HEK293 (cell line): Measurements from ENCODE around the gene L3MBTL4.

Source experiments
- GLI2 ChIP-seq: fragments of 450-650 bp; formaldehyde crosslinking; IDR thresholded peaks from 2 replicates; pipeline ENCODE4; 2017; ENCODE audit warnings: missing biosample characterization, missing genetic modification characterization, low read depth, borderline replicate concordance
- IKZF3 ChIP-seq: fragments of 450-650 bp; IDR thresholded peaks from 2 replicates; pipeline ENCODE4 v1.5.0; 2018; ENCODE audit warnings: missing biosample characterization, mild to moderate bottlenecking, missing genetic modification characterization, moderate library complexity
- OSR2 ChIP-seq: fragments of 450-650 bp; formaldehyde crosslinking; IDR thresholded peaks from 2 replicates; pipeline ENCODE4 v1.5.1; 2016; ENCODE audit warnings: missing biosample characterization, missing genetic modification characterization
- PRDM1 ChIP-seq: fragments of 450-650 bp; formaldehyde crosslinking; IDR thresholded peaks from 2 replicates; pipeline ENCODE4; 2016; ENCODE audit warnings: missing biosample characterization, missing genetic modification characterization
- PRDM10 ChIP-seq: fragments of 450-650 bp; formaldehyde crosslinking; IDR thresholded peaks from 2 replicates; pipeline ENCODE4 v1.5.1; 2016; ENCODE audit warnings: missing biosample characterization, missing genetic modification characterization
- PRDM4 ChIP-seq: fragments of 450-650 bp; formaldehyde crosslinking; IDR thresholded peaks from 2 replicates; pipeline ENCODE4 v1.5.1; 2017; ENCODE audit warnings: missing biosample characterization, missing genetic modification characterization
- PRDM6 ChIP-seq: fragments of 450-650 bp; formaldehyde crosslinking; IDR thresholded peaks from 2 replicates; pipeline ENCODE4 v1.5.1; 2017; ENCODE audit warnings: missing biosample characterization, missing genetic modification characterization
- SCRT2 ChIP-seq: fragments of 450-650 bp; formaldehyde crosslinking; IDR thresholded peaks from 2 replicates; pipeline ENCODE4 v1.5.1; 2016; ENCODE audit warnings: missing biosample characterization, missing genetic modification characterization
- ZBTB48 ChIP-seq: fragments of 450-650 bp; formaldehyde crosslinking; IDR thresholded peaks from 2 replicates; pipeline ENCODE4 v1.5.1; 2016; ENCODE audit warnings: missing biosample characterization, missing genetic modification characterization
- ZBTB49 ChIP-seq: fragments of 450-650 bp; formaldehyde crosslinking; IDR thresholded peaks from 2 replicates; pipeline ENCODE4 v1.5.1; 2016; ENCODE audit warnings: missing biosample characterization, missing genetic modification characterization, low read depth
- ZBTB7A ChIP-seq: fragments of 450-650 bp; formaldehyde crosslinking; IDR thresholded peaks from 2 replicates; pipeline ENCODE4 v1.5.1; 2016; ENCODE audit warnings: low read depth, missing biosample characterization, missing genetic modification characterization
- ZBTB8A ChIP-seq: fragments of 450-650 bp; formaldehyde crosslinking; IDR thresholded peaks from 2 replicates; pipeline ENCODE4 v1.5.1; 2016; ENCODE audit warnings: missing biosample characterization, missing genetic modification characterization
- ZNF184 ChIP-seq: fragments of 450-650 bp; IDR thresholded peaks from 2 replicates; pipeline ENCODE4 v1.5.1; 2018; ENCODE audit warnings: missing biosample characterization, mild to moderate bottlenecking, missing genetic modification characterization
- ZNF239 ChIP-seq: fragments of 450-650 bp; formaldehyde crosslinking; IDR thresholded peaks from 2 replicates; pipeline ENCODE4 v1.5.1; 2016; ENCODE audit warnings: missing biosample characterization, missing genetic modification characterization
- ZNF280D ChIP-seq: fragments of 450-650 bp; formaldehyde crosslinking; IDR thresholded peaks from 2 replicates; pipeline ENCODE4 v1.5.1; 2016; ENCODE audit warnings: missing biosample characterization, missing genetic modification characterization
- ZNF510 ChIP-seq: fragments of 450-650 bp; formaldehyde crosslinking; IDR thresholded peaks from 2 replicates; pipeline ENCODE4 v1.5.1; 2018; ENCODE audit warnings: mild to moderate bottlenecking, missing genetic modification characterization, missing biosample characterization; ENCODE audit not compliant: insufficient replicate concordance
- ZNF610 ChIP-seq: fragments of 450-650 bp; formaldehyde crosslinking; IDR thresholded peaks from 2 replicates; pipeline ENCODE4 v1.5.1; 2016; ENCODE audit warnings: missing biosample characterization, missing genetic modification characterization, borderline replicate concordance
- ZNF639 ChIP-seq: fragments of 450-650 bp; formaldehyde crosslinking; IDR thresholded peaks from 2 replicates; pipeline ENCODE4 v1.5.1; 2016; ENCODE audit warnings: missing biosample characterization, missing genetic modification characterization
- ZNF701 ChIP-seq: fragments of 450-650 bp; formaldehyde crosslinking; IDR thresholded peaks from 2 replicates; pipeline ENCODE4 v1.5.1; 2016; ENCODE audit warnings: missing biosample characterization, missing genetic modification characterization
- ZNF843 ChIP-seq: fragments of 450-650 bp; formaldehyde crosslinking; IDR thresholded peaks from 2 replicates; pipeline ENCODE4 v1.5.1; 2016; ENCODE audit warnings: missing biosample characterization, missing genetic modification characterization
- ZSCAN5A ChIP-seq: fragments of 450-650 bp; formaldehyde crosslinking; IDR thresholded peaks from 2 replicates; pipeline ENCODE4 v1.5.1; 2016; ENCODE audit warnings: missing biosample characterization, missing genetic modification characterization
- ZXDB ChIP-seq: fragments of 450-650 bp; formaldehyde crosslinking; IDR thresholded peaks from 2 replicates; pipeline ENCODE4 v1.5.1; 2016; ENCODE audit warnings: missing biosample characterization, missing genetic modification characterization

The L3MBTL4 gene

GRCh38 chr18:6357668-6358067 is 57.0 kb downstream of the L3MBTL4 start (continued):
- TF ChIP-seq ZNF639 (tag by site-specific recombination), result peak; percentile 48; the same call in 1 of the 2 replicates
- no peak for TF ChIP-seq ZNF610 (tag by site-specific recombination)
- 0 out of 2 replicates have a peak, but pooled peaks have one; percentile 37 for TF ChIP-seq IKZF3 (tag by site-specific recombination)
- no peak for TF ChIP-seq ZNF510 (tag by site-specific recombination)
- TF ChIP-seq ZBTB49 (tag by site-specific recombination), result no peak
- no peak for TF ChIP-seq PRDM10 (tag by site-specific recombination)
- peak; percentile 72 for TF ChIP-seq PRDM6
- peak; percentile 65 for TF ChIP-seq GLI2
- no peak for TF ChIP-seq ZNF239
- 0 out of 2 replicates have a peak, but pooled peaks have one; percentile 37 for TF ChIP-seq PRDM4 (tag by site-specific recombination)
- no peak for TF ChIP-seq ZNF280D (tag by site-specific recombination)
- peak; percentile 67; the same call in 1 of the 2 replicates for TF ChIP-seq ZNF843 (tag by site-specific recombination)
- TF ChIP-seq OSR2 (tag by site-specific recombination), result peak; percentile 48; the same call in 1 of the 2 replicates
- no peak for TF ChIP-seq SCRT2
- TF ChIP-seq ZBTB7A (tag by site-specific recombination), result no peak
- TF ChIP-seq ZSCAN5A, result no peak
- TF ChIP-seq ZBTB48, result no peak
- no peak for TF ChIP-seq ZBTB8A (tag by site-specific recombination)
- no peak for TF ChIP-seq ZNF701 (tag by site-specific recombination)
- TF ChIP-seq ZNF184 (tag by site-specific recombination), result 0 out of 2 replicates have a peak, but pooled peaks have one; percentile 24
- peak; percentile 50; the same call in 1 of the 2 replicates for TF ChIP-seq ZXDB
- TF ChIP-seq PRDM1 (tag by site-specific recombination), result no peak
